Left colon (tissue), 2 donors: ENCODE results near the gene PARP2. TPM values are rescaled to one million over a fixed set of nuclear protein-coding genes. Genes with fewer than 3 reads are reported as not detected.

Experiments used
- ATAC-seq: fragments of 200-7000 bp; cut with Tn5 transposase; one replicate; pipeline ENCODE4 v1.9.1; 2020; ENCODE audit warnings: mild to moderate bottlenecking, moderate library complexity
- DNase-seq, 2 donors: peaks; one replicate each; pipeline ENCODE4 v3.0.0-alpha.2; 2020
- intact Hi-C, 2 donors: fragments of 100-400 bp; cut with DNase I in 1 of 2; cut with micrococcal nuclease in 1 of 2; formaldehyde crosslinking; loops; one replicate each; pipeline versions ENCODE4 v1.11.2 to v1.14.0; 2022; cut with DNase I, micrococcal nuclease
- total RNA-seq, 2 donors: library from RNA; stranded (reverse); fragmentation: NEBNext Ultra II Directional; extraction: Animal tissue kit (Norgen Biotek cat#: 25700); gene quantifications; one replicate each; pipeline ENCODE4 v1.2.1, GENCODE V29; 2021
- donor health status: DM: no; HTN: no; CAD: no.
- donor health status: DM: yes; HTN: yes; CAD: no.

The PARP2 gene
- total RNA-seq, 2 donors from 2014 or later, result 10.0 to 10.7 TPM

DNA sequence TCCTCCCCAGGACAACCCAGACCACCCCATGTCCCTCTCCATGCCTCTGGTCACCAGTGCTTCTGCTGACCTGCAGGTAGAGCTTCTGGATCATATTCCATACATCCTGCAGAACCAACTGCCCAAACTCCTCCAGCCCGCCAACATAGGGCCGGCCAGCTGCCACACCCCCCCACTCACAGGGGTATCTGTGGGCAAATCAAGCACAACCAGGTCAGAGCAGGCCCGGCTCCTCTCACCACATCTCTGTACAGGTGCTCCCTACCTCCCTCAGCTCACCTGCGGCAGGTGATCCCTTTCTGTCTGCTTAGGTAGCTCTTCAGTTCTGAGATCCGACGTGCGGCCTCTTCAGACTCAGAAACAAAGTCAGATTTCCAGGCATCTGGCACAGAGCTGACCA lies 40.9 kb downstream of the PARP2 start:
- intact Hi-C loops, result no loop called here
- no peak for DNase-seq
- ATAC-seq, result no peak

DNA sequence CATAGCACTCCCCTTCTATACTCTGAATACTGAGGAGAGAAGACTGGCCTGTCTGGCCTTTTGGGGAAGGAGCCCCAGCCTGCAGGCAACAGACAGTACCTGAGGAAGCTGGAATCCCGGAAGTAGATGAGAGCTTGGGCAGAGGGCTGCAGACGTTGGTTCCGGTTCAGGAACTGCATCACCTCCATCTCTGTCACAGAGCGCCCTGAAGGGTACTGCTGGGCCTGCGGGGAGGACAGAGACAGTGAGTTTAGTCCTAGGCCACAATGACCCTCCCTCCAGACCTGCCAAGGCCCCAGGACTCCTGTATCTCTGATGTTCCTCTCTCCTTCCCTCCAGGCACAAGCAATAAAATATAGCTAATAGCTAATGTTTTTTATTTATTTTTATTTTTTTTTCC lies 41.5 kb downstream of the PARP2 start:
- intact Hi-C loops, result no loop called here
- no peak for ATAC-seq
- no peak for DNase-seq

DNA sequence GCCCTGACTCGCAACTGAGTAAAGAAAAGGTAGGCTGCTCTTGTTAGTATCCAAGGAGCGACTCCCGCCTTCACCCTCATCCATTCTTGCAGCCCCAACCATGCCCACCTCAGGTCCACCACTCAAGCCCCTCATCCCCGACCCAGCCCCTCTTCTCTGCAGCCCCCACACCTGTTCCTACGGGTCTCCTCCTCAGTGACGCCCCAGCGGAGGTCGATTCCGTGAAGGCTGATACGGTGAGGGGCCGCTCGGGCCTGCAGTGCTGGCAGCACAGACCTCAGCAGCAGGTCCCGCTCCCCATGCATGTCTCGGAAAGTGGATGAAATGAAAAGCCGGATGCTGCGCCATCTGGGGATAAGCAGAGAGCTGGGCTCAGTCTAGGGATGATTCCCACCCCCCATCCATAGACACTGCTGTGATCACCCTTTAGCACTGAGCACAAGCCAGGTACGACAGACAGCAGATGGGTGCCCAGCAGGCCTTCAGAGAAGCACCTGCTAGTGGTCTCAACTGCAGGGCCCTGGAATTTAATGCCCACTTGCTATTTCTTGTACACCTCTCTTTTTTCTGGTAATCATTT lies 42.9 kb downstream of the PARP2 start:
- no peak for ATAC-seq

DNA sequence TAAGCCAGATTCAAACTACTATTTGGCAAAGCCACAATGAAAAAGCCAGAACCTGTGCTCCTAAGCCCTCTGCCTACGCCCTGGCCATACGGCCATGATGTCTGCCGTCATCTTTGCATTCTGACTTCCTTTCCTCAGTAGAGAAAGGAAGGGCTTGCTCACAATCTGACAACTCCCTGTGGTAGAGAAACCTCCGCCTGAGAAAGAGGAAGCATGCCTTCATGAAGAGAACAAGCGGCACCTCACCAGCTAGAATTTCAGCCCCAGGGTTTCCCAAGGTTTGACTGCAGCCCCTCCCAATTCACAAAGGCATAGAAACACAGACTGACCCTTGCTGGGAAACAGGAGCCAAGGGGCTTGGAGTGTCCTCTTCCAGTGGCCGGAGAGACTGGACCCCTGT lies 44.1 kb downstream of the PARP2 start:
- no peak for DNase-seq
- intact Hi-C loops, result no loop called here
- no peak for ATAC-seq

More for the DNA sequence above, 42.9 kb downstream of the PARP2 start:
- intact Hi-C loops, result no loop called here
- no peak for DNase-seq

DNA sequence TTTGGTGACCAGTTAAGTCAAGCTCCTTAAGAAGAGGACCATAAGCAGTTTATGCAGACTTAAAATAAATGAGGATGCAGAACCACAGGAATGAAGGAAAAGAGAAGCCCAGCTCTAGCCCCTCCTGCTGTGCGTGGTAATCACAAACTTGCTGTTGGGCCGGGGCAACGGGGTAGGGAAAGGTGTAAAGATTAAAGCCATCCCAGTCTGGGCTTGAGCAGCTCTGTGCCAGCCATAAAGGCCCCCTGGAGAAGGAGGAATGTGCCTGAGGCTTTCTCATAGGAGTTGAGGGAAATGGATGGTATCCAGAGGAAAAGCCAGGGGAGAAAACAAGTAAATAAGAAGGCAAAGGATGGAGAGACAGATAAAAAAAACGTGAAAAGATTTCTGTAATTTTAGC lies 44.7 kb downstream of the PARP2 start:
- intact Hi-C loops, result no loop called here
- no peak for ATAC-seq

DNA sequence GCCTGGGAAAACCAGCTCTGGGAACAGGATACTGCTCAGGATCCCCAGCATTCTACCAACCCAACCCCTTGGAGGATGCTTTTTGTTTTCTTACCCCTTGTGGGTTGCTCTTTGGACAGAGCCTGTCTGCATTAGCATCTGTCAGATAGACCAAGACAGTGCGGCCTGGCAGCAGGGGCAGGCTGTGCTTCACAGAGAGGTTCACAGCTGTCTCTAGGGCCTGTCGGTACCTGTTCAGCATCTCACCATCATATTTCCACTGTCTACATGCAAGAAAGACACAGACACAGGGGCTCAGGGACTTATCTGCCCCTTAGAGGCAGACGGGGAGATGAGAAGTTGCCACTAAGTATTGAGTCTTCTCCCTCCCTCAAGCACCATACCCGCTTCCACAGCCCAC lies 48.1 kb downstream of the PARP2 start:
- no peak for ATAC-seq
- DNase-seq, result no peak
- intact Hi-C loops, result no loop called here

More for the DNA sequence above, 44.7 kb downstream of the PARP2 start:
- DNase-seq, result no peak

DNA sequence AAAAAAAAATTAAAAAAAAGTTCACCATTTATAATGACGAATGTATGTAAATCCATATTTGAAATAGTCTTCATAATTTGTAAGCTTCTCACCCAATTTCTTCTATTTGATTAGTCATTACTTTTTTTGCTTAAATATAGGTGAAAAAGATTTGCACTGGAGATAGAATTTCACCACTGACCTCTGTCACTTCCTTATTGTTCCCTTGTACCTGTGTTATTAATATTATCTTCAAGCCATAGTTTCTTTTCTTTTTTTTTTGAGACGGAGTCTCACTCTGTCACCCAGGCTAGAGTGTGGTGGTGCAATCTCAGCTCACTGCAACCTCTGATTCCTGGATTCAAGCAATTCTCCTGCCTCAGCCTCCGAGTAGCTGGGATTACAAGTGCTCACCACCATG lies 54.1 kb downstream of the PARP2 start:
- DNase-seq (no peak), ATAC-seq (no peak)
- intact Hi-C loops, result no loop called here

DNA sequence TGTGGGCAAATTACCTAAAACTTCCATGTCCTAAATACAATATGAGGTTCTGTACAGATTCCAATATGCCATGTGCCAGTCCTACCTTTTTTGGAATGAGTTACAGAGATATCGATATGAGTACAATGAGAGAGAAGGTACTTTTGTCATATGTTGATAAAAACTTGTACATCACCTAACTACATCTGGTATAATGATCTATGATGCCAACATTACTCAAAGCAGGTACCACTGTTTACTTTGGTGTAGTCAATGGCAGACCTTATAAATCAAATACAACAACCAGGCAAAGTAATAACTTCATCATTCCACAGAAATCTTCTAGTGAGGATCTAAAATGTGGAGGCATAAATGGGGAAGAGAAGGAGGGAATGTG lies 57.1 kb downstream of the PARP2 start:
- intact Hi-C loops, result no loop called here
- ATAC-seq (peak; percentile 60), DNase-seq (no peak)

DNA sequence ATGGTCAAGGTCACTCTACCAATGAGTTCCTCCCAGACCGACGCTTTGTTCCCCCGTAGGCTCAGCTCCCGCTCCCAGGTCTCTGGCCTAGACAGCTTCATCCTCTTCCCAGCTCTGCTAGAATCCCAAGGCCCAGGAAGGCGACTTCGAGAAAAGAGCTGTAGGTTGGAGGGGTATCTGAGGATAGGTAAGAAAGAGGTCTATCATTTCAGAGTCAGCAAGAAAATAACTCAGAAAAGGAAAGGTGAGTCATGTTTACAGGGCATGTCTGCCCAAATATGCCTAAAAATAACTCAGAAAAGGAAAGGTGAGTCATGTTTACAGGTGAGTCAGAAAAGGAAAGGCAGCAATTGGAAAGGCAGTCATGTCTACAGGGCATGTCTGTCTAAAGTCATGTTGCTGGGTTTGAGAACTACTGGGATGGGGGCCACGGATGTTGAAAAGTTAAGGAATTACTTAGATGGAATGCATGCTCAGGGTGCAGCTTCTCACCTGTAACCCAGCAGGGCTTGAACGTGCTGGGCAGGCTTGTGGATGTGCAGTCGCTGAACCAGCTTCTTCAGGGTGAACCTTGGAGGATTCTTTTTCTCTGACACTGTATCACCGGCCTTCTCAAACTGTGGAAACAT lies 57.6 kb downstream of the PARP2 start:
- intact Hi-C loops, result no loop called here
- peak; percentile 68 for ATAC-seq

DNA sequence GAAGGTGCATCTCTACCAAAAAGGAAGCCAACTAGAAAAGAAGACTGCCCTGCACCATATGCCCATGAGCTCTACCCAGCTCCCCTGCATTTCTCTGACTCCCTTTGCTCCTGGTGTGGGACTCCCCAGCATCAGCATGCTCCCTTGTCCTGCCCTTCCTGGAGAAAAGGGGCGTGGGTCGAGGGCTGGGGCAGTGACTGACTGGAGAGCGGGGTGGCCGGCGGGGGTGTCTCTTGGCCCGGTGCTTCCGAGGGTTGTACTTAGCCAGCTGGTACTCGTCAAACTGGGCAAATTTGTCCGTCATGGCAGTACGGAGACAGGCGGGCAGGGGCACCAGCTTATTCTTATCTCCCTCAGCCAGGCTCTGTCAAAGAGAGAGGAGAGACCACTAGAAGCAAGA lies 60.1 kb downstream of the PARP2 start:
- DNase-seq (no peak), ATAC-seq (no peak)
- intact Hi-C loops, result no loop called here

More for the DNA sequence above, 57.6 kb downstream of the PARP2 start:
- no peak for DNase-seq

Other genes with a start within 250 kb of the PARP2 start
- not detected for gene OR4K17, start 232.9 kb upstream of the PARP2 start, total RNA-seq
- gene OR4N5, start 204.8 kb upstream of the PARP2 start, total RNA-seq, result not detected
- gene OR11G2, start 152.7 kb upstream of the PARP2 start, total RNA-seq, result not detected
- not detected for gene OR11H6, start 119.9 kb upstream of the PARP2 start, total RNA-seq
- gene OR11H7, start 114.7 kb upstream of the PARP2 start, total RNA-seq, result not detected
- gene OR11H4, start 104.3 kb upstream of the PARP2 start, total RNA-seq, result not detected
- gene TTC5, start 37.7 kb upstream of the PARP2 start, total RNA-seq, result 10 to 100 TPM in 1 of 2 donors, 1 to 10 TPM in 1; 9.6 to 11.1 TPM
- 10 to 100 TPM; 28.8 to 29.6 TPM for gene CCNB1IP1, start 10.4 kb upstream of the PARP2 start, total RNA-seq
- gene TEP1, start 69.9 kb downstream of the PARP2 start, total RNA-seq, result 10 to 100 TPM; 72.1 to 74.3 TPM
- gene KLHL33, start 92.5 kb downstream of the PARP2 start, total RNA-seq, result under 1 TPM; 0.09 to 0.31 TPM
- 10 to 100 TPM; 31.2 to 35.0 TPM for gene OSGEP, start 111.2 kb downstream of the PARP2 start, total RNA-seq
- gene APEX1, start 111.6 kb downstream of the PARP2 start, total RNA-seq, result 10 to 100 TPM; 80.5 to 93.9 TPM
- gene PIP4P1, start 117.8 kb downstream of the PARP2 start, total RNA-seq, result 10 to 100 TPM; 42.0 to 42.9 TPM
- 10 to 100 TPM; 66.9 to 93.6 TPM for gene PNP, start 125.8 kb downstream of the PARP2 start, total RNA-seq
- gene RNASE10, start 161.9 kb downstream of the PARP2 start, total RNA-seq, result 1 to 10 TPM in 1 of 2 donors, under 1 TPM in 1; 0.98 to 1.3 TPM
- not detected for gene RNASE9, start 217.4 kb downstream of the PARP2 start, total RNA-seq
- gene RNASE11, start 244.4 kb downstream of the PARP2 start, total RNA-seq, result not detected
- not detected for gene RNASE12, start 247.7 kb downstream of the PARP2 start, total RNA-seq